ENCODE measurements around the gene VIPR2.

DNA sequence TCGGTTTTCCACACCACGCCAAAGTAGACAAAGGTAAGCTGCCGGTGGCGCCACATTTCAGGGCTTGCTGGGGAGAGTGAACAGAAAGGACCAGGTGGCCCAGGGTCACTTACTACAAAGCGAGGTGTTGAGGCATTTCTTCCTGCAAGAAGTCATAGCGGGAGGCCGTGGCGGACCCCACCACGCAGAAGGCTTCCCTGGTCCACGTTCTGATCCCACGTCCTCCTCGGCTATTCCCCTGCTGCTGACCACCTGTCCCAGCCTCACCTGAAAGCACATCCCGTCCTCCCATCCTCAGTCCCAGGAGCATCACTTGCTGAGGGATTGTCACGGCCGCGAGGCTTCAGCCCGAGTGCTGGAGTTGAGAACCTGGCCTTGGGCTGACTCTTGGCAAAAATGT is 149.2 kb downstream of the VIPR2 start:
- TF ChIP-seq, protein P1, sequence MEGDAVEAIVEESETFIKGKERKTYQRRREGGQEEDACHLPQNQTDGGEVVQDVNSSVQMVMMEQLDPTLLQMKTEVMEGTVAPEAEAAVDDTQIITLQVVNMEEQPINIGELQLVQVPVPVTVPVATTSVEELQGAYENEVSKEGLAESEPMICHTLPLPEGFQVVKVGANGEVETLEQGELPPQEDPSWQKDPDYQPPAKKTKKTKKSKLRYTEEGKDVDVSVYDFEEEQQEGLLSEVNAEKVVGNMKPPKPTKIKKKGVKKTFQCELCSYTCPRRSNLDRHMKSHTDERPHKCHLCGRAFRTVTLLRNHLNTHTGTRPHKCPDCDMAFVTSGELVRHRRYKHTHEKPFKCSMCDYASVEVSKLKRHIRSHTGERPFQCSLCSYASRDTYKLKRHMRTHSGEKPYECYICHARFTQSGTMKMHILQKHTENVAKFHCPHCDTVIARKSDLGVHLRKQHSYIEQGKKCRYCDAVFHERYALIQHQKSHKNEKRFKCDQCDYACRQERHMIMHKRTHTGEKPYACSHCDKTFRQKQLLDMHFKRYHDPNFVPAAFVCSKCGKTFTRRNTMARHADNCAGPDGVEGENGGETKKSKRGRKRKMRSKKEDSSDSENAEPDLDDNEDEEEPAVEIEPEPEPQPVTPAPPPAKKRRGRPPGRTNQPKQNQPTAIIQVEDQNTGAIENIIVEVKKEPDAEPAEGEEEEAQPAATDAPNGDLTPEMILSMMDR (IDR thresholded peaks at IDR 0.05), result no peak
- TF ChIP-seq POLR2A (IDR thresholded peaks at IDR 0.05), result no peak
